HEK293T (cell line): ENCODE measurements around the gene LNX2.

Experiments used
- CTCF ChIA-PET: fragments of 350-600 bp; formaldehyde crosslinking; extraction: SDS; loops from one replicate; lab custom pipeline; 2021; ENCODE audit warnings: antibody characterized with exemption, inconsistent platforms; lab: Yijun Ruan, JAX
- POLR2A ChIA-PET: fragments of 350-600 bp; formaldehyde crosslinking; extraction: SDS; loops from one replicate; lab custom pipeline; 2020; ENCODE audit warnings: antibody characterized with exemption, inconsistent platforms; lab: Yijun Ruan, JAX
- DNase-seq: peaks from one replicate; pipeline ENCODE4 v3.0.0; 2012; ENCODE audit warnings: mixed read lengths; ENCODE audit errors: extremely low spot score
- ARNT ChIP-seq: fragments of 450-650 bp; IDR thresholded peaks from 2 replicates; pipeline ENCODE4 v1.6.1; 2017; ENCODE audit warnings: mild to moderate bottlenecking
- BHLHE40 ChIP-seq: fragments of 450-650 bp; IDR thresholded peaks from 2 replicates; pipeline ENCODE4 v1.6.1; 2016; ENCODE audit warnings: mild to moderate bottlenecking, moderate library complexity, borderline replicate concordance
- CTBP1 ChIP-seq: fragments of 450-650 bp; IDR thresholded peaks from 2 replicates; pipeline ENCODE4 v1.6.1; 2016; ENCODE audit warnings: borderline replicate concordance
- ELF4 ChIP-seq: fragments of 450-650 bp; IDR thresholded peaks from 2 replicates; pipeline ENCODE4 v1.6.1; 2017; ENCODE audit warnings: antibody characterized with exemption
- FOXA1 ChIP-seq: fragments of 450-650 bp; IDR thresholded peaks from 2 replicates; pipeline ENCODE4 v1.6.1; 2016; ENCODE audit warnings: mild to moderate bottlenecking
- FOXK2 ChIP-seq: fragments of 450-650 bp; IDR thresholded peaks from 2 replicates; pipeline ENCODE4 v1.6.1; 2016; ENCODE audit warnings: mild to moderate bottlenecking
- FOXM1 ChIP-seq: fragments of 450-650 bp; IDR thresholded peaks from 2 replicates; pipeline ENCODE4 v1.6.1; 2017; ENCODE audit warnings: mild to moderate bottlenecking, borderline replicate concordance
- HDGF ChIP-seq: fragments of 450-650 bp; IDR thresholded peaks from 2 replicates; pipeline ENCODE4 v1.6.1; 2017; ENCODE audit warnings: antibody characterized with exemption, borderline replicate concordance
- L3MBTL2 ChIP-seq: fragments of 450-650 bp; conservative IDR thresholded peaks from 2 replicates; pipeline ENCODE4 v1.6.1; 2016; ENCODE audit warnings: mild to moderate bottlenecking
- LEF1 ChIP-seq: fragments of 450-650 bp; IDR thresholded peaks from 2 replicates; pipeline ENCODE4 v1.6.1; 2017; ENCODE audit warnings: mild to moderate bottlenecking, borderline replicate concordance
- NFRKB ChIP-seq: fragments of 450-650 bp; IDR thresholded peaks from 2 replicates; pipeline ENCODE4 v1.6.1; 2016; ENCODE audit warnings: mild to moderate bottlenecking, moderate library complexity
- PKNOX1 ChIP-seq: fragments of 450-650 bp; IDR thresholded peaks from 2 replicates; pipeline ENCODE4 v1.6.1; 2016
- SP1 ChIP-seq: fragments of 450-650 bp; IDR thresholded peaks from 2 replicates; pipeline ENCODE4 v1.6.1; 2017
- SUZ12 ChIP-seq: fragments of 450-650 bp; IDR thresholded peaks from 2 replicates; pipeline ENCODE4 v1.6.1; 2016; ENCODE audit warnings: mild to moderate bottlenecking
- TARDBP ChIP-seq: fragments of 450-650 bp; IDR thresholded peaks from 2 replicates; pipeline ENCODE4 v1.6.1; 2016
- ZNF384 ChIP-seq: fragments of 450-650 bp; IDR thresholded peaks from 2 replicates; pipeline ENCODE4 v1.6.1; 2016

Gene LNX2

DNA sequence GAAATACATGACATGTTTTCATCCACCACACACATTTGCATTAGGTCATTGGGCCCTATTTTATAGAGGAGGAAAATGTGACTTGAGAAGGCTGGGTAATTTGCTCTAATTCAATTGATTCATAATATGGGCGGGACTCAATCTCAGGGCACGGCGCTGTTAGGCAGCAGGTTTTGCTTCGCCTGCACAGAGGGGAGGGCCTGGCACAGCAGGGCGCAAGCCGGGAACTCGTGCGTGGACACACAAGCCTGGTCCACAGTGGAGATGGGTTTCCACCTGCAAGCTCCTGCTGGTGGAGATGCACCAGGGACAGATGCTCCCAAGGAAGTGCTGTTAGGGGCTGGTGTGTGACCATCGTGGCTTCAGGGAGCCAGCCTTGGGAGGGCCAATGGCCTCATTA lies 111.5 kb downstream of the LNX2 start:
- no peak for DNase-seq
- POLR2A ChIA-PET = no interaction called here
- CTCF ChIA-PET = no interaction called here
- TF ChIP-seq ZNF384 (no peak), L3MBTL2 (no peak), PKNOX1 (no peak), NFRKB (no peak)

- no peak for DNase-seq
- ChIA-PET POLR2A (no interaction called here), CTCF (no interaction called here)
- TF ChIP-seq TARDBP = no peak
- TF ChIP-seq FOXK2 = no peak
- no peak for TF ChIP-seq BHLHE40
- TF ChIP-seq ZNF384 = no peak
- no peak for TF ChIP-seq FOXM1
- no peak for TF ChIP-seq LEF1
- no peak for TF ChIP-seq FOXA1
- no peak for TF ChIP-seq SP1
- no peak for TF ChIP-seq HDGF
- TF ChIP-seq L3MBTL2 = no peak
- TF ChIP-seq ARNT = no peak
- no peak for TF ChIP-seq ELF4
- no peak for TF ChIP-seq SUZ12
- no peak for TF ChIP-seq PKNOX1
These were observed 114.5 kb downstream of the LNX2 start for GRCh38 chr13:27505792-27506191.

DNA sequence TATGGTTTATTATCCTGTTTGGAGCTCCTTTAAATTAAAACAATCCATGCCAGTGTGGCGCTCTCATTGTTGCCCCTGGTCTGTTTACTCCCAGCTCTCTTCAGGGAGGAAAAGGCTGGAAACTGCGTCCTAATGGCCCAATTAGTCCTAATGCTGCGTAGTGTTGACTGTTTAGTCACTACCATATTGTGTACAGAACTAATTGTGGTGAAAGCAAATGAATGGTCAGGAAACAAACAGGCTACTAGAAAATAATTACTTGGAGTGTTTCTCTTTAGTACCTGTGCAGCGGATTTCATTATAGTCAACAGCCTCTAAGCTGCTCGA lies 115.5 kb downstream of the LNX2 start:
- ChIA-PET CTCF (no interaction called here), POLR2A (interaction anchor here (0.6 kb wide), 1 partner anchor 1006 kb away, joined by 3 read pairs; no protein-coding TSS in a partner anchor)
- TF ChIP-seq L3MBTL2 (no peak), HDGF (no peak), SP1 (no peak), LEF1 (no peak), FOXM1 (no peak), FOXK2 (no peak), FOXA1 (no peak), ARNT (no peak), PKNOX1 (no peak), SUZ12 (no peak), CTBP1 (no peak), BHLHE40 (no peak), ELF4 (no peak), TARDBP (no peak), NFRKB (no peak), ZNF384 (no peak)
- no peak for DNase-seq

GRCh38 chr13:27504128-27504867 lies 116.0 kb downstream of the LNX2 start:
- no peak for TF ChIP-seq FOXM1
- no peak for DNase-seq
- CTCF ChIA-PET = no interaction called here
- POLR2A ChIA-PET = interaction anchor here (0.6 to 1.2 kb wide), 2 partner anchors 143 to 1006 kb away, joined by 3 read pairs; no protein-coding TSS in a partner anchor

- ChIA-PET CTCF (no interaction called here), POLR2A (no interaction called here)
- TF ChIP-seq LEF1 = no peak
- TF ChIP-seq L3MBTL2 = no peak
- TF ChIP-seq HDGF = no peak
- no peak for TF ChIP-seq BHLHE40
- TF ChIP-seq FOXK2 = no peak
- TF ChIP-seq SUZ12 = no peak
- TF ChIP-seq FOXA1 = no peak
- TF ChIP-seq CTBP1 = no peak
- no peak for TF ChIP-seq SP1
- no peak for TF ChIP-seq ARNT
- no peak for TF ChIP-seq FOXM1
- no peak for TF ChIP-seq ELF4
- no peak for DNase-seq
These were observed 119.4 kb downstream of the LNX2 start for GRCh38 chr13:27500806-27501534.

DNA sequence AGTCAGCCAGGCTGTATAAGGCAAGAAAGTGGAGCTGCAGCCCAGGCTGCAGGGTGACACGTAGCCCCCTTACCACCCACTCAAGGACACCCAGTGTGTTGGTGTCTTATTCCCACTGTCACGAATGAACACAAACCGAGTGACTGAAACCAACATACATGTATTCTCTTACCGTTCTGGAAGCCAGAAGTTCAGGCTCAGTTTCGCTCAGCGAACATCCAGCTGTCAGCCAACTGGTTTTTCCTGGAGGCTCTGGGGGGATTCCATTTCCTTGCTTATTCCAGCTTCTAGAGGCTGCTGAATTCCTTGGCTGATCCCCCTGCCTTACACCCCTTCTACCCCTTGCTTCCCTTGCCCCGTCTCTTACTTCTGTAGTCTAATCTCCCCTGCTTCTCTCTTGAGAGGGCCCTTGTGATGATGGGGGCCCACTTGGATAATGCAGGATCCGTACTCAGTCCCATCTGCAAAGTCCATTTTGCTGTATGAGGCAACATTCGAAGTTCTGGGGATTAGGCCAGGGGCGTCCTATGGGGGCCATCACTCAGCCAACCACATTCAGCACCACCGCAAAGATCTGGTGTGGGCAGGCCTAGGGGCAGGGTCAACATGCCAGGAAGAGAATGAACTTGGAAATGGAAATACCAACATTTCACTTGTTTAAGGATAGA lies 122.6 kb downstream of the LNX2 start:
- DNase-seq = no peak
- no peak for TF ChIP-seq TARDBP
- no peak for TF ChIP-seq LEF1
- no peak for TF ChIP-seq NFRKB
- no peak for TF ChIP-seq L3MBTL2
- TF ChIP-seq PKNOX1 = no peak
- TF ChIP-seq ARNT = no peak
- TF ChIP-seq SUZ12 = no peak
- no peak for TF ChIP-seq FOXM1
- no peak for TF ChIP-seq ELF4
- TF ChIP-seq HDGF = no peak
- TF ChIP-seq CTBP1 = no peak
- TF ChIP-seq SP1 = no peak
- TF ChIP-seq BHLHE40 = no peak
- TF ChIP-seq ZNF384 = no peak
- TF ChIP-seq FOXK2 = no peak
- no peak for TF ChIP-seq FOXA1
- ChIA-PET POLR2A (no interaction called here), CTCF (no interaction called here)
